OCI-LY3 (cell line): Measurements from ENCODE around the gene NEU4.

Experiments
- H2AFZ ChIP-seq: fragments of 200-600, 300-600 bp; shearing (Covaris generic); 2 replicates; pipeline ENCODE4 v1.6.0; 2014; ENCODE audit warnings: antibody characterized with exemption, low read depth, low read length
- H3K27ac ChIP-seq: fragments of 200-600, 300-600 bp; sonication (generic); 2 replicates; pipeline ENCODE4 v1.5.1; 2014; ENCODE audit warnings: mild to moderate bottlenecking, low read length, moderate library complexity, mixed read lengths
- H3K27me3 ChIP-seq: fragments of 200-600, 300-600 bp; sonication (generic); 2 replicates; pipeline ENCODE4 v1.6.1; 2014; ENCODE audit warnings: low read depth, low read length, mixed read lengths
- H3K36me3 ChIP-seq: fragments of 200-600, 300-600 bp; sonication (generic); replicated peaks from 2 replicates; pipeline ENCODE3; 2014; ENCODE audit warnings: low read depth, low read length, mixed read lengths
- H3K4me1 ChIP-seq: fragments of 300-600, 200-600 bp; sonication (generic); 2 replicates; pipeline ENCODE4 v1.6.1; 2014; ENCODE audit warnings: low read length, mixed read lengths
- H3K4me2 ChIP-seq: fragments of 200-600, 300-600 bp; sonication (generic); 2 replicates; pipeline ENCODE4 v1.6.1; 2014; ENCODE audit warnings: low read length, mixed read lengths
- H3K4me3 ChIP-seq: fragments of 300-600, 200-600 bp; sonication (generic); 2 replicates; pipeline ENCODE4 v1.5.1; 2014; ENCODE audit warnings: antibody characterized with exemption, mild to moderate bottlenecking, low read length, moderate library complexity
- H3K79me2 ChIP-seq: fragments of 300-600, 200-600 bp; shearing (Covaris generic); 2 replicates; pipeline ENCODE4 v1.6.1; 2014; ENCODE audit warnings: mild to moderate bottlenecking, low read length, mixed read lengths
- H3K9ac ChIP-seq: fragments of 300-600, 200-600 bp; shearing (Covaris generic); 2 replicates; pipeline ENCODE4 v1.6.0; 2014; ENCODE audit warnings: mild to moderate bottlenecking, low read length, moderate library complexity
- H3K9me3 ChIP-seq: fragments of 200-600, 300-600 bp; shearing (Covaris generic); 2 replicates; pipeline ENCODE4 v1.6.1; 2014; ENCODE audit warnings: low read length, mixed read lengths; ENCODE audit not compliant: insufficient read depth
- H4K20me1 ChIP-seq: fragments of 200-600, 300-600 bp; sonication (generic); 2 replicates; pipeline ENCODE4 v1.6.1; 2016; ENCODE audit warnings: low read length, mixed read lengths; ENCODE audit not compliant: insufficient read depth
- EZH2phosphoT487 ChIP-seq: fragments of 200-600 bp; shearing (Covaris generic); IDR thresholded peaks from 2 replicates; pipeline ENCODE4 v1.6.1; 2018; ENCODE audit warnings: antibody characterized with exemption, mixed run types, low read depth
- TF ChIP-seq, protein P1 (sequence below): fragments of 200-600, 300-600 bp; sonication (generic); IDR thresholded peaks from 2 replicates; pipeline ENCODE4 v1.5.1; 2014; ENCODE audit warnings: antibody characterized with exemption, low read length, low read depth

NEU4 gene

GRCh38 chr2:241776336-241777169, 32.4 kb upstream of the NEU4 start, which contains the start of gene GAL3ST2:
Gene GAL3ST2 (plus strand): TSS chr2:241776822. CDS start chr2:241776956, 134 bp downstream.
- Histone ChIP-seq H3K4me1 (peaks cover 12% of the 10 kb centered on the region), H2AFZ (no peak within 1 kb of the TSS), H3K4me3 (no peak within 1 kb of the TSS), H3K4me2 (no peak within 1 kb of the TSS), H3K9ac (no peak within 1 kb of the TSS), H3K79me2 (no peaks in the 10 kb centered on the region), H4K20me1 (no peaks in the 10 kb centered on the region), H3K9me3 (no peaks in the 10 kb centered on the region), H3K36me3 (no peaks in the 10 kb centered on the region), H3K27ac (no peak within 1 kb of the TSS), H3K27me3 (no peaks in the 10 kb centered on the region)
- TF ChIP-seq EZH2phosphoT487, result no peak
- TF ChIP-seq, protein P1, sequence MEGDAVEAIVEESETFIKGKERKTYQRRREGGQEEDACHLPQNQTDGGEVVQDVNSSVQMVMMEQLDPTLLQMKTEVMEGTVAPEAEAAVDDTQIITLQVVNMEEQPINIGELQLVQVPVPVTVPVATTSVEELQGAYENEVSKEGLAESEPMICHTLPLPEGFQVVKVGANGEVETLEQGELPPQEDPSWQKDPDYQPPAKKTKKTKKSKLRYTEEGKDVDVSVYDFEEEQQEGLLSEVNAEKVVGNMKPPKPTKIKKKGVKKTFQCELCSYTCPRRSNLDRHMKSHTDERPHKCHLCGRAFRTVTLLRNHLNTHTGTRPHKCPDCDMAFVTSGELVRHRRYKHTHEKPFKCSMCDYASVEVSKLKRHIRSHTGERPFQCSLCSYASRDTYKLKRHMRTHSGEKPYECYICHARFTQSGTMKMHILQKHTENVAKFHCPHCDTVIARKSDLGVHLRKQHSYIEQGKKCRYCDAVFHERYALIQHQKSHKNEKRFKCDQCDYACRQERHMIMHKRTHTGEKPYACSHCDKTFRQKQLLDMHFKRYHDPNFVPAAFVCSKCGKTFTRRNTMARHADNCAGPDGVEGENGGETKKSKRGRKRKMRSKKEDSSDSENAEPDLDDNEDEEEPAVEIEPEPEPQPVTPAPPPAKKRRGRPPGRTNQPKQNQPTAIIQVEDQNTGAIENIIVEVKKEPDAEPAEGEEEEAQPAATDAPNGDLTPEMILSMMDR, result no peak

GRCh38 chr2:241777170-241777685, 31.8 kb upstream of the NEU4 start:
- H3K27me3 ChIP-seq, result no peaks in the 10 kb centered on the region
- no peak overlapping the region for H3K9ac ChIP-seq
- TF ChIP-seq, protein P1, result no peak
- no peak for TF ChIP-seq EZH2phosphoT487
- no peak overlapping the region for H3K4me3 ChIP-seq
- H3K36me3 ChIP-seq, result no peaks in the 10 kb centered on the region
- no peaks in the 10 kb centered on the region for H4K20me1 ChIP-seq
- H3K79me2 ChIP-seq, result no peaks in the 10 kb centered on the region
- H3K27ac ChIP-seq, result no peak overlapping the region
- H3K4me2 ChIP-seq, result no peak overlapping the region
- H3K4me1 ChIP-seq, result peaks cover 6% of the 10 kb centered on the region
- no peak overlapping the region for H2AFZ ChIP-seq
- no peaks in the 10 kb centered on the region for H3K9me3 ChIP-seq

GRCh38 chr2:241777686-241778627, 31.0 kb upstream of the NEU4 start:
- H3K27ac ChIP-seq, result no peak overlapping the region
- H2AFZ ChIP-seq, result no peak overlapping the region

More at GRCh38 chr2:241777686-241778627, 31.0 kb upstream of the NEU4 start:
- no peaks in the 10 kb centered on the region for H3K79me2 ChIP-seq
- no peak overlapping the region for H3K4me3 ChIP-seq
- no peak overlapping the region for H3K4me2 ChIP-seq
- no peaks in the 10 kb centered on the region for H4K20me1 ChIP-seq
- H3K27me3 ChIP-seq, result no peaks in the 10 kb centered on the region
- no peak overlapping the region for H3K9ac ChIP-seq
- H3K4me1 ChIP-seq, result peaks cover under 1% of the 10 kb centered on the region; the same call in 1 of the 2 replicates
- H3K9me3 ChIP-seq, result no peaks in the 10 kb centered on the region
- no peaks in the 10 kb centered on the region for H3K36me3 ChIP-seq
- TF ChIP-seq EZH2phosphoT487, result no peak
- TF ChIP-seq, protein P1, result no peak
